HepG2 (cell line): Measurements from ENCODE around the gene MIEF2. TPM values are rescaled to one million over a fixed set of nuclear protein-coding genes. Genes with fewer than 3 reads are reported as not detected.

Experiments used
- ATF3 ChIP-seq: sonication (generic); formaldehyde crosslinking; IDR thresholded peaks from 2 replicates; pipeline ENCODE4 v1.4.0; 2020; ENCODE audit warnings: missing genetic modification reagents
- BRD4 ChIP-seq: sonication (generic); formaldehyde crosslinking; IDR thresholded peaks from 2 replicates; pipeline ENCODE4 v1.4.0; 2020; ENCODE audit warnings: missing genetic modification reagents
- CENPT ChIP-seq: sonication (generic); formaldehyde crosslinking; IDR thresholded peaks from 2 replicates; pipeline ENCODE4 v1.8.0; 2022; ENCODE audit warnings: low read depth, mild to moderate bottlenecking, moderate library complexity, missing genetic modification reagents
- HNRNPUL1 ChIP-seq: fragments of 200-400 bp; formaldehyde crosslinking; IDR thresholded peaks from 2 replicates; pipeline ENCODE4 v1.6.1; 2017; ENCODE audit warnings: low read depth, mild to moderate bottlenecking, low read length, moderate library complexity
- JARID2 ChIP-seq: sonication (generic); formaldehyde crosslinking; IDR thresholded peaks from 2 replicates; pipeline ENCODE4 v1.8.1; 2023; ENCODE audit warnings: missing genetic modification reagents, inconsistent platforms; ENCODE audit not compliant: insufficient replicate concordance
- KLF6 ChIP-seq: IDR thresholded peaks from 2 replicates; pipeline ENCODE4 v1.8.0; 2016; ENCODE audit warnings: missing biosample characterization, missing genetic modification reagents
- MED8 ChIP-seq: sonication (generic); formaldehyde crosslinking; IDR thresholded peaks from 2 replicates; pipeline ENCODE4 v1.8.1; 2023; ENCODE audit warnings: mild to moderate bottlenecking, missing genetic modification reagents; ENCODE audit not compliant: insufficient replicate concordance
- MTF1 ChIP-seq: sonication (generic); formaldehyde crosslinking; IDR thresholded peaks from 2 replicates; pipeline ENCODE4 v1.5.0; 2020; ENCODE audit warnings: missing genetic modification reagents
- MYNN ChIP-seq: sonication (generic); formaldehyde crosslinking; IDR thresholded peaks from 2 replicates; pipeline ENCODE4 v1.4.0; 2020; ENCODE audit warnings: mild to moderate bottlenecking, low read depth, missing genetic modification reagents
- NFYB ChIP-seq: sonication (generic); formaldehyde crosslinking; IDR thresholded peaks from 2 replicates; pipeline ENCODE4 v1.4.0; 2020; ENCODE audit warnings: missing genetic modification reagents
- NPAS2 ChIP-seq: sonication (generic); formaldehyde crosslinking; IDR thresholded peaks from 2 replicates; pipeline ENCODE4 v1.8.0; 2022; ENCODE audit warnings: mild to moderate bottlenecking, missing genetic modification reagents, borderline replicate concordance
- PHF20 ChIP-seq: sonication (generic); formaldehyde crosslinking; IDR thresholded peaks from 2 replicates; pipeline ENCODE4 v1.5.0; 2020; ENCODE audit warnings: mild to moderate bottlenecking, missing genetic modification reagents
- PLRG1 ChIP-seq: fragments of 450-650 bp; conservative IDR thresholded peaks from 2 replicates; pipeline ENCODE4 v1.6.1; 2016
- POGK ChIP-seq: sonication (generic); formaldehyde crosslinking; conservative IDR thresholded peaks from 2 replicates; pipeline ENCODE4 v1.8.0; 2022; ENCODE audit warnings: mild to moderate bottlenecking, moderate library complexity, missing genetic modification reagents
- SIX1 ChIP-seq: sonication (generic); formaldehyde crosslinking; IDR thresholded peaks from 2 replicates; pipeline ENCODE4 v1.4.0; 2020; ENCODE audit warnings: missing genetic modification reagents, borderline replicate concordance
- SRF ChIP-seq: IDR thresholded peaks from 2 replicates; pipeline ENCODE4 v1.6.1; 2011; ENCODE audit warnings: mild to moderate bottlenecking, low read depth, low read length, moderate library complexity
- TEAD2 ChIP-seq: sonication (generic); formaldehyde crosslinking; IDR thresholded peaks from 2 replicates; pipeline ENCODE4 v1.9.0; 2021; ENCODE audit warnings: missing genetic modification reagents
- TFDP1 ChIP-seq: IDR thresholded peaks from 2 replicates; pipeline ENCODE4 v1.6.1; 2016; ENCODE audit warnings: missing compliant biosample characterization, missing genetic modification reagents, borderline replicate concordance
- XRCC5 ChIP-seq: fragments of 200-400 bp; formaldehyde crosslinking; optimal IDR thresholded peaks from 2 replicates; pipeline ENCODE3; 2017; ENCODE audit warnings: mild to moderate bottlenecking, low read length
- ZNF337 ChIP-seq: sonication (generic); formaldehyde crosslinking; IDR thresholded peaks from 2 replicates; pipeline ENCODE4 v1.5.1; 2020; ENCODE audit warnings: missing genetic modification reagents, low read depth, mild to moderate bottlenecking, borderline replicate concordance
- ZNF343 ChIP-seq: sonication (generic); formaldehyde crosslinking; IDR thresholded peaks from 2 replicates; pipeline ENCODE4 v1.4.0; 2020; ENCODE audit warnings: mild to moderate bottlenecking, missing genetic modification reagents
- ZNF44 ChIP-seq: sonication (generic); formaldehyde crosslinking; IDR thresholded peaks from 2 replicates; pipeline ENCODE4 v1.5.1; 2020; ENCODE audit warnings: mild to moderate bottlenecking, missing genetic modification reagents
- ZNF713 ChIP-seq: sonication (generic); formaldehyde crosslinking; IDR thresholded peaks from 2 replicates; pipeline ENCODE4 v1.4.0; 2020; ENCODE audit warnings: mild to moderate bottlenecking, missing genetic modification reagents
- ZNF816 ChIP-seq: sonication (generic); formaldehyde crosslinking; IDR thresholded peaks from 2 replicates; pipeline ENCODE4 v1.8.0; 2022; ENCODE audit warnings: missing genetic modification reagents, mild to moderate bottlenecking, borderline replicate concordance
- polyA plus RNA-seq, 8 experiments: library from polyadenylated mRNA; depleted of rRNA in 3 of 8; stranded (reverse) in 7 of 8; unstranded in 1 of 8; fragments of >200 nt; fragmentation: Illumina TruSeq in 4 of 8; extraction: Trizol in 4 of 8; gene quantifications; 2 replicates each; pipeline versions ENCODE4 v1.2.1 to v1.2.3, GENCODE V29; 2011 to 2016; ENCODE audit warnings: low read depth in 4 of 8, missing spikeins in 1 of 8, mixed read lengths in 1 of 8; ENCODE audit not compliant: insufficient read depth in 1 of 8
- total RNA-seq, 5 experiments: library from RNA; depleted of rRNA; stranded (reverse); fragments of >200 nt; fragmentation: Illumina TruSeq; extraction: Trizol; gene quantifications; 2 replicates each; pipeline ENCODE4 v1.2.3, GENCODE V29; 2016; ENCODE audit warnings: low read depth in 1 of 5

Gene MIEF2
- total and polyA plus RNA-seq, 2 of the 13 experiments (the other 11 are each of a cell fraction or from before 2014, with no cell fraction given) = 6.0 to 8.0 TPM

GRCh38 chr17:18258356-18259038 lies 2.0 kb upstream of the MIEF2 start, which contains the start of gene FLII (continued):
- TF ChIP-seq MED8 (CRISPR knock-in tag) = no peak
- 0 out of 2 replicates have a peak, but pooled peaks have one; percentile 20 for TF ChIP-seq ZNF816 (CRISPR knock-in tag)
- TF ChIP-seq HNRNPUL1 = no peak
- no peak for TF ChIP-seq XRCC5
- 0 out of 2 replicates have a peak, but pooled peaks have one; percentile 20 for TF ChIP-seq TFDP1 (CRISPR knock-in tag)
- no peak for TF ChIP-seq JARID2 (CRISPR knock-in tag)
- 0 out of 2 replicates have a peak, but pooled peaks have one; percentile 20 for TF ChIP-seq BRD4 (CRISPR knock-in tag)
- peak; percentile 10; the same call in 1 of the 2 replicates for TF ChIP-seq ATF3 (CRISPR knock-in tag)
- no peak for TF ChIP-seq ZNF343 (CRISPR knock-in tag)
- no peak; the same call in 1 of the 2 replicates for TF ChIP-seq NFYB
- no peak for TF ChIP-seq MYNN (CRISPR knock-in tag)
- 0 out of 2 replicates have a peak, but pooled peaks have one; percentile 21 for TF ChIP-seq SIX1
- no peak for TF ChIP-seq PLRG1
- TF ChIP-seq TEAD2 (CRISPR knock-in tag) = 0 out of 2 replicates have a peak, but pooled peaks have one; percentile 29
- TF ChIP-seq ZNF713 (CRISPR knock-in tag) = no peak
- TF ChIP-seq ZNF337 (CRISPR knock-in tag) = no peak
- peak; percentile 31; the same call in 1 of the 2 replicates for TF ChIP-seq PHF20 (CRISPR knock-in tag)
- no peak for TF ChIP-seq MTF1 (CRISPR knock-in tag)
- no peak for TF ChIP-seq CENPT
- TF ChIP-seq NPAS2 (CRISPR knock-in tag) = no peak
- no peak for TF ChIP-seq SRF
- TF ChIP-seq ZNF44 (CRISPR knock-in tag) = no peak
- TF ChIP-seq POGK (CRISPR knock-in tag) = no peak
- peak; percentile 75 for TF ChIP-seq KLF6 (CRISPR knock-in tag)
